Neural progenitor cell (in vitro differentiated cells): ENCODE measurements around the gene MORN1. TPM values are rescaled to one million over a fixed set of nuclear protein-coding genes. Genes with fewer than 3 reads are reported as not detected.

Experiments used
- DNase-seq: peaks from one replicate; pipeline ENCODE4 v3.0.0-alpha.2; 2016; ENCODE audit warnings: low spot score
- H2AFZ ChIP-seq: fragments of 200-600 bp; sonication (generic); replicated peaks from 2 replicates; pipeline ENCODE4 v1.6.1; 2016; ENCODE audit warnings: antibody characterized with exemption
- H3F3A ChIP-seq: fragments of 200-600 bp; sonication (generic); 2 replicates; pipeline ENCODE4 v1.6.1; 2016; ENCODE audit warnings: antibody characterized with exemption, low read depth
- H3K27ac ChIP-seq: fragments of 200-600 bp; sonication (generic); 2 replicates; pipeline ENCODE4 v1.5.1; 2016; ENCODE audit warnings: mild to moderate bottlenecking
- H3K27me3 ChIP-seq: fragments of 200-600 bp; sonication (generic); 2 replicates; pipeline ENCODE4 v1.6.1; 2016; ENCODE audit warnings: mild to moderate bottlenecking, moderate library complexity
- H3K36me3 ChIP-seq: fragments of 200-600 bp; sonication (generic); 2 replicates; pipeline ENCODE4 v1.5.1; 2016
- H3K4me1 ChIP-seq: fragments of 200-600 bp; sonication (generic); 2 replicates; pipeline ENCODE4 v1.6.1; 2016; ENCODE audit warnings: mixed run types
- H3K4me2 ChIP-seq: fragments of 200-600 bp; sonication (generic); 2 replicates; pipeline ENCODE4 v1.6.1; 2016
- H3K4me3 ChIP-seq: fragments of 200-600 bp; sonication (generic); 2 replicates; pipeline ENCODE4 v1.5.1; 2016
- H3K79me2 ChIP-seq: fragments of 200-600 bp; sonication (generic); 2 replicates; pipeline ENCODE4 v1.6.1; 2016; ENCODE audit warnings: low read depth
- H3K9ac ChIP-seq: fragments of 200-600 bp; sonication (generic); 2 replicates; pipeline ENCODE4 v1.6.1; 2016
- H3K9me3 ChIP-seq: fragments of 200-600 bp; sonication (generic); 2 replicates; pipeline ENCODE4 v1.5.1; 2016; ENCODE audit warnings: low read depth
- H4K20me1 ChIP-seq: fragments of 200-600 bp; sonication (generic); 2 replicates; pipeline ENCODE4 v1.6.1; 2016; ENCODE audit warnings: low read depth
- H3K27ac Mint-ChIP-seq: 3 replicates; pipeline ENCODE4 v1.8.0; 2021; ENCODE audit warnings: mixed read lengths
- H3K27me3 Mint-ChIP-seq: 2 replicates; pipeline ENCODE4 v1.8.0; 2022; ENCODE audit warnings: low read depth, mild to moderate bottlenecking, inconsistent platforms, moderate library complexity, mixed read lengths; ENCODE audit not compliant: insufficient read depth
- H3K36me3 Mint-ChIP-seq: 3 replicates; pipeline ENCODE4 v1.8.0; 2021; ENCODE audit warnings: mixed read lengths
- H3K4me1 Mint-ChIP-seq: 3 replicates; pipeline ENCODE4 v1.8.0; 2021; ENCODE audit warnings: mixed read lengths
- H3K4me3 Mint-ChIP-seq: 3 replicates; pipeline ENCODE4 v1.8.0; 2021; ENCODE audit warnings: mild to moderate bottlenecking, moderate library complexity, mixed read lengths
- H3K9me3 Mint-ChIP-seq: 3 replicates; pipeline ENCODE4 v1.8.0; 2020; ENCODE audit warnings: mixed read lengths
- CTCF ChIP-seq: fragments of 200-600 bp; sonication (generic); IDR thresholded peaks from 2 replicates; pipeline ENCODE4 v1.5.1; 2017; ENCODE audit warnings: antibody characterized with exemption, mild to moderate bottlenecking
- EZH2 ChIP-seq: fragments of 200-600 bp; sonication (generic); IDR thresholded peaks from 2 replicates; pipeline ENCODE4 v1.6.1; 2017; ENCODE audit warnings: antibody characterized with exemption, mild to moderate bottlenecking, moderate library complexity
- EZH2phosphoT487 ChIP-seq: fragments of 200-600 bp; sonication (generic); IDR thresholded peaks from 2 replicates; pipeline ENCODE4 v1.6.1; 2017; ENCODE audit warnings: antibody characterized with exemption
- total RNA-seq: library from RNA; depleted of rRNA; stranded (reverse); fragments of >200 nt; gene quantifications from 2 replicates; pipeline ENCODE4 v1.2.3, GENCODE V29; 2015; ENCODE audit warnings: low replicate concordance

Gene MORN1
- total RNA-seq, 1 donor from 2014 or later, result 7.0 TPM

GRCh38 chr1:2394220-2394619, 2.9 kb upstream of the MORN1 start:
- Mint-ChIP-seq H3K4me3 (no peak overlapping the region), H3K36me3 (peaks cover 15% of the 10 kb centered on the region), H3K4me1 (peaks cover 24% of the 10 kb centered on the region), H3K9me3 (no peaks in the 10 kb centered on the region), H3K27me3 (peaks cover 6% of the 10 kb centered on the region), H3K27ac (no peak overlapping the region)
- peaks cover 9% of the 10 kb centered on the region for H3K4me1 ChIP-seq
- peaks cover 9% of the 10 kb centered on the region for H3F3A ChIP-seq
- no peak for DNase-seq
- H3K27me3 ChIP-seq, result no peaks in the 10 kb centered on the region
- H2AFZ ChIP-seq, result no peak overlapping the region
- TF ChIP-seq EZH2phosphoT487, result no peak
- no peak for TF ChIP-seq EZH2
- no peak for TF ChIP-seq CTCF
- no peak overlapping the region for H3K4me2 ChIP-seq
- H3K9me3 ChIP-seq, result no peaks in the 10 kb centered on the region
- no peak overlapping the region for H3K4me3 ChIP-seq
- H3K36me3 ChIP-seq, result no peaks in the 10 kb centered on the region
- H3K9ac ChIP-seq, result no peak overlapping the region
- H3K79me2 ChIP-seq, result peaks cover 49% of the 10 kb centered on the region
- H4K20me1 ChIP-seq, result peaks cover 15% of the 10 kb centered on the region
- no peak overlapping the region for H3K27ac ChIP-seq

- no peak for DNase-seq
- H3K9ac ChIP-seq, result no peak overlapping the region
- Mint-ChIP-seq H3K4me3 (peak overlapping the region; percentile 91), H3K36me3 (peaks cover 13% of the 10 kb centered on the region), H3K4me1 (peaks cover 24% of the 10 kb centered on the region), H3K27me3 (peaks cover 6% of the 10 kb centered on the region), H3K9me3 (no peaks in the 10 kb centered on the region), H3K27ac (no peak overlapping the region)
- H3K79me2 ChIP-seq, result peaks cover 49% of the 10 kb centered on the region
- H3K4me1 ChIP-seq, result peaks cover 9% of the 10 kb centered on the region
- no peak overlapping the region for H2AFZ ChIP-seq
- H3K4me3 ChIP-seq, result no peak overlapping the region
- H3K4me2 ChIP-seq, result no peak overlapping the region
- H3K27ac ChIP-seq, result no peak overlapping the region
- TF ChIP-seq EZH2phosphoT487, result no peak
- TF ChIP-seq EZH2, result no peak
- no peak for TF ChIP-seq CTCF
- no peaks in the 10 kb centered on the region for H3K27me3 ChIP-seq
- H3F3A ChIP-seq, result peaks cover 10% of the 10 kb centered on the region
- H3K36me3 ChIP-seq, result no peaks in the 10 kb centered on the region
- peaks cover 15% of the 10 kb centered on the region for H4K20me1 ChIP-seq
- H3K9me3 ChIP-seq, result no peaks in the 10 kb centered on the region
Observed at GRCh38 chr1:2393471-2393877, 2.1 kb upstream of the MORN1 start.

- peak overlapping the region; percentile 89 for H3K4me2 ChIP-seq
- peaks cover 15% of the 10 kb centered on the region for H4K20me1 ChIP-seq
- H3F3A ChIP-seq, result peaks cover 10% of the 10 kb centered on the region
- Mint-ChIP-seq H3K4me1 (peaks cover 24% of the 10 kb centered on the region), H3K4me3 (peak overlapping the region; percentile 91), H3K9me3 (no peaks in the 10 kb centered on the region), H3K27ac (peak overlapping the region; percentile 91), H3K27me3 (peaks cover 6% of the 10 kb centered on the region), H3K36me3 (peaks cover 16% of the 10 kb centered on the region)
- H3K27me3 ChIP-seq, result no peaks in the 10 kb centered on the region
- H3K4me1 ChIP-seq, result peaks cover 9% of the 10 kb centered on the region
- H3K27ac ChIP-seq, result no peak overlapping the region
- H3K79me2 ChIP-seq, result peaks cover 49% of the 10 kb centered on the region
- H2AFZ ChIP-seq, result no peak overlapping the region
- no peaks in the 10 kb centered on the region for H3K36me3 ChIP-seq
- H3K4me3 ChIP-seq, result peak overlapping the region; percentile 95
- DNase-seq, result no peak
- TF ChIP-seq EZH2 (no peak), CTCF (no peak), EZH2phosphoT487 (no peak)
- H3K9ac ChIP-seq, result peak overlapping the region; percentile 68
- no peaks in the 10 kb centered on the region for H3K9me3 ChIP-seq
Observed at GRCh38 chr1:2392686-2393085, 1.3 kb upstream of the MORN1 start.
